ENCODE data around the gene TP53BP1.

GRCh38 chr15:43522247-43522646, 29.3 kb upstream of the TP53BP1 start:
- no peak for TF ChIP-seq CTCF (IDR thresholded peaks at IDR 0.05 in 4 of 5, conservative IDR thresholded peaks at IDR 0.05 in 1 of 5)
- no peak for TF ChIP-seq POLR2A (IDR thresholded peaks at IDR 0.05)
